Retinal pigment epithelial cell (primary cell): ENCODE measurements around the gene BAIAP2L2.
A peak's percentile ranks its signal among the peaks of the same experiment; 100 is the strongest.

Experiments
- DNase-seq: peaks from one replicate; pipeline ENCODE4 v3.0.0-alpha.2; 2010; ENCODE audit warnings: low read depth
- H3K4me3 ChIP-seq: 2 replicates; pipeline ENCODE4 v1.5.1; 2011; ENCODE audit warnings: mild to moderate bottlenecking, low read length, control low read depth, moderate library complexity
- CTCF ChIP-seq: conservative IDR thresholded peaks from 2 replicates; pipeline ENCODE4 v1.5.1; 2011; ENCODE audit warnings: low read depth, low read length, control low read depth, inconsistent platforms

BAIAP2L2 gene

GRCh38 chr22:38075105-38075825 lies 35.2 kb downstream of the BAIAP2L2 start:
- DNase-seq: no peak
- TF ChIP-seq CTCF: no peak
- H3K4me3 ChIP-seq: no peak overlapping the region

DNA sequence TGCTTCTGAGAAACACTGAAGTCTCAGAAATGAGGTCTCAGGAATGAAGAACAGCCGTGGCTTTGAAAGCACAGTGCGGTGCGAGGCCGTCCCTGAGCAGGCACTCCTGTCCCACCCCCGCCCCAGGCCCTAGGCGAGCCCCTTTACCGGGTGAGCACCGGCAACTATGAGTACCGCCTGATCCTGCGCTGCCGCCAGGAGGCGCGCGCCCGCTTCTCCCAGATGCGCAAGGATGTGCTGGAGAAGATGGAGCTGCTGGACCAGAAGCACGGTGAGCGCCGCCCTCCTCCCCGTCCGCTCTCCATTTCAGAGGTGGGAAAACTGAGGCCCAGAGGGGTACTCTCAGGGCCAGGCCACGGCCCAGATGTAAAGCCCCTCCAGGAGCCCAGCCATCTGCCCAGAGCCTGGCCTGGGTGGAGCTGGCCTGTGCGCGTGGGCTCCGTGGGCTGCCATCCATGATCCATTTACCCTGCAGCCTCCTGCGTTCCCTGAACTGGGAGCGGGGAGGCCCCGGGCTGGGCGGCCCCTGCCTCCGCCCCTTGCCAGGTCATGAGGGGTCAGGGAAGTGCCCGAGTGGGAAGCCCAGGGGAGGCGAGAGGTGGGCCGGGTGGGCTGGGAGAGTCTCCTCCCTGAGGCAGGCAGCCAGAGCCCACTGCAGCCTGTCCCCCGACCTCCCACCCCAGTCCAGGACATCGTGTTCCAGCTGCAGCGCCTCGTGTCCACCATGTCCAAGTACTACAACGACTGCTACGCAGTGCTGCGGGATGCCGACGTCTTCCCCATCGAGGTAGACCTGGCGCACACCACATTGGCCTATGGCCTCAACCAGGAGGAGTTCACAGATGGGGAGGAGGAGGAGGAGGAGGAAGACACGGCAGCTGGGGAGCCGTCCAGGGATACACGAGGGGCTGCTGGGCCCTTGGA lies 36.0 kb downstream of the BAIAP2L2 start:
- DNase-seq: no peak
- no peak overlapping the region for H3K4me3 ChIP-seq
- TF ChIP-seq CTCF: peak; percentile 68

DNA sequence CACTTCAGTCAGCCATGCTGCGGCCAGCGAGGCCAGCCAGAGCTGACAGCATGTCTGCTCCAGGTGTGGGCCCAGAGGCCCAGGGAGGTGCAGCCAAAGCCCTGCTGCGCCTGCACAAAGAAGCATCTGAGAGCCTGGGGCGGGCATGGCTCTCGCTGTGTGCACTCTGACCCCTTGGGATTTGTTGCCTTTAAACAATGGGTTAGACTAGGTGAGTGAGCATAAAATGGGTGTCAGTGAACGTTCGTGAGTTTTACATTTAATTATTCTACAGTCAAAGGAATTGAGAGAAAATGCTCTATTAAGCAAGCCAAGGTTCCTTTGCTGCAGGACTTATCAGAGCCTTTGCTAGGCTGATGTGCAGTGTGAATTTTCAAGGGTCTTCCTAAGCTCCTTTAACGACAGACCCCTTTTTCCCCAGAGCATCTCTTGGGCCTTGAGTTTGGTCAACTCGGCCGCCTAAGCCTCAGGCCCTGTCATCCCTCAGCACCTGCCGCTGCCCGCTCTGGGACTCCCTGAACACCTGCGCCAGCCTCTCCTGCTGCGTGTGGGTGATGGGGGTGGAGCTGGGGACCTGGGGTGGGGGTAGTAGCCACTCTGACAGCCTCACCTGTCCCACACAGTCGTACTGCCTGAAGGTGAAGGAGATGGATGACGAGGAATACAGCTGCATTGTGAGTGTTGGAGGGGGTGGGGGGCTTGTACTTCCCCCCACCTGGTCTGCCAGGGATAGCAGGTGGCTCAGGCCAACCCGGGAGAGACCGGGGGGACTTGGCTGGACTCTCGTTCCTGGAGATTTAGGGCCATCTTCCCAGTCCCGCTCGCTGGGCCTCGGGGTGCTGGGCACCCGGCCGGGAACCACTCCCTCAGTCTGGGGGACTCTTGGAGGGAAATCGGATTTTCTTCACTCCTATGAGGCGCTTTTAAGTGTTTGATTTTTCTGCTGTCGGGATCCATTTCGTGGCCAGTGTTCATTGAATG lies 37.0 kb downstream of the BAIAP2L2 start:
- no peak for DNase-seq
- no peak overlapping the region for H3K4me3 ChIP-seq
- TF ChIP-seq CTCF: no peak

- no peak for DNase-seq
- TF ChIP-seq CTCF: no peak
- H3K4me3 ChIP-seq: no peak overlapping the region
Observed at GRCh38 chr22:38072322-38073149, 37.9 kb downstream of the BAIAP2L2 start.

GRCh38 chr22:38071421-38072321 lies 38.8 kb downstream of the BAIAP2L2 start:
- DNase-seq: no peak
- no peak overlapping the region for H3K4me3 ChIP-seq
- no peak for TF ChIP-seq CTCF
